Measurements from ENCODE around the gene OXCT2.

OXCT2 gene

DNA sequence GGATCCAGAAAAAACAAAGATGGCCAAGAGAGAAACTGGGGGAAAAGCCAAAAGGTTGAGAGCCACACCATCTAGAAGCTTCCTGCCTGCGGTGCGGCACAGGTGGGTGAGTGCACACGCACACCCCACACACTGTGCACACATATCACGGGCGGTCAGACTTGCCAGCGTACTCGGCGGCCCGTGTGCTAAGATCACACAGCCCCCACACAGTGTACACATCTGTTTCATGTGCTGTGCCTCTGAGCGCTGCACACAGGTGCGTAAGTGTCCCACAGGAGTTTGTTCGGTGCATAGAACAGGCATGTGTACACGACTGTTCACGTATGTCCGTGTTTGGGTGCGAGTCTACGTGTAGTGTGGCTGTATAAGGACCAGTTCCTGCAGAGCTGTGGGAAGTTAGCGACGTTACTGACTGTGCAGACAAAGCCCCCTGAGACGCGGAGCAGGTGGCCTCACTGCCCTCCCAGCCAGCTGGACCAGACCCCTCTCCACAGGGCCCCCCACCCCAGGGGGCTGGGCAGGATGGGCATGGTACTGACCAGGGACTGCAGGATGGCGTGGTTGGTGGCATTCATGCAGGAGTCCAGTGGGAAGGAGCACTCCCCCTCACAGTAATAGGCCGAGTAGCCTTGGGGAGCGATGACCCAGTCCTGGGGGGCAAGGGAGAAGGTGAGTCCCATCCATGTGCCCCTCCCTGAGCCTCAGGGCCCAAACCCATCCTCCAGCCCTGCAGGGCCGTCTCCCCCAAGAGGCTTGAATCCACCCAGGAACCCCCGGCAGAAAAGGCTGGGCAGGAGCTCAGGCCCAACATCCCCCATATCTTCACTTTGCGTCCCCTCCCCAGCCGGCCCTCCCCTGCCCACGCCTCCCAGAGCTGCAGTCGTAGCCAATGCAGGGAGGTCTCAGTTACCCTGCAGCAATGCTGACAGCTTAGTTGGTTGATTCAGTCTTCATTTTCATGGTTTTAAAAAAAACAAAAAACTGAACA lies 8.3 kb downstream of the OXCT2 start:
- DNase-seq, result no peak

DNA sequence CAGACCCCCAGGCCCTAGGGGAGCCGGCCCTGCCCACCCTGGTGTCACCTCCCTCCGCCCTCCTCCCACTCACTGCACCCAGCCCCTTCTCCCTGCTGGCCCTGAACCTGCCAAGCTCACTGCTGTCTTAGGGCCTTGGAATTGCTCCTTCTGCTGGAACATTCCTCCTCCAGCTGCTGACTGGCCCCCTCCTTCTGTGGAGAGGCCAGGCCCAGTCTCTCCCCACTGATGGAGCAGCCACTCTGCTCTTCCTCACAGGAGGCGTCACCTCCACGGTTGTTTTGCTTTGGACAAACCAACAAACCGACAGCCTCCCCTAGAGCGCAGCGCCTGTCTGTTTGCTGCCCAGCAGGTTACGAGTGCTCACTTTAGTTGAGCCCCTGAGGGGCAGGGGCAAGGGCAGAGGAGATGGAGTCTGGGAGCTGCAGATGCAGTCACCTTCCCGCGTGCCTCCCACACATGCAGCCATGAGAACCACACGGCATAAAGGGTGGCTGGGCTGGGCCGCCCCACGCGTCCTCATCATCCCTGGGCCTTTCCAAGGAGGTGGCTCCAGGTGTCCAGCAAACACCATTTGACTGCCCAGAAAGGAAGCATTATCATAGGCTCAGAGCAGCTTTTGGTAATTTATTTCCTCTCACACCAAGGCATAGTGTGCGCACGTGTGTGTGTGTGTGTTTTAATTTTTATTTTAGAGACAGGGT lies 9.4 kb downstream of the OXCT2 start:
- DNase-seq, result no peak

GRCh38 chr1:39761016-39761415 lies 10.1 kb downstream of the OXCT2 start:
- no peak for DNase-seq

- DNase-seq, result no peak
Observed at GRCh38 chr1:39760074-39761008, 10.8 kb downstream of the OXCT2 start.

DNA sequence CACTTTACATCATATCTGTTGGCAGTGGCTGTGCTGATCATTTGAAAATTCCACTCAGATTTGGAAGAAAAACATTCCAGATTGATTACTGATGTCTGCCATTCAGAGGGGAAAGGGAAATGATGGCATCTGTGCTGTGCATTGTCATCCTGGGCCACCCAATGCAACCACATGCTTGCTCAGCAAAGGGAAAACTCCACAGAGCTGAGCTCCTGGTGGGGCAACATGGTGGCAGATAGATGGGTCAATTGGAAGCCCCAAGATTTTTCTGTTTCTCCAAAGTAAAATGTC lies 11.8 kb downstream of the OXCT2 start:
- no peak for DNase-seq

GRCh38 chr1:39758556-39759435 lies 12.4 kb downstream of the OXCT2 start:
- DNase-seq, result no peak

GRCh38 chr1:39757501-39757900 lies 13.6 kb downstream of the OXCT2 start:
- no peak for DNase-seq

GRCh38 chr1:39755965-39756659 lies 15.0 kb downstream of the OXCT2 start:
- DNase-seq, result no peak

- DNase-seq, result peak; percentile 95
Observed at GRCh38 chr1:39754906-39755504, 16.1 kb downstream of the OXCT2 start.

- peak; percentile 100 for DNase-seq
Observed at GRCh38 chr1:39754026-39754570, 17.1 kb downstream of the OXCT2 start.

DNA sequence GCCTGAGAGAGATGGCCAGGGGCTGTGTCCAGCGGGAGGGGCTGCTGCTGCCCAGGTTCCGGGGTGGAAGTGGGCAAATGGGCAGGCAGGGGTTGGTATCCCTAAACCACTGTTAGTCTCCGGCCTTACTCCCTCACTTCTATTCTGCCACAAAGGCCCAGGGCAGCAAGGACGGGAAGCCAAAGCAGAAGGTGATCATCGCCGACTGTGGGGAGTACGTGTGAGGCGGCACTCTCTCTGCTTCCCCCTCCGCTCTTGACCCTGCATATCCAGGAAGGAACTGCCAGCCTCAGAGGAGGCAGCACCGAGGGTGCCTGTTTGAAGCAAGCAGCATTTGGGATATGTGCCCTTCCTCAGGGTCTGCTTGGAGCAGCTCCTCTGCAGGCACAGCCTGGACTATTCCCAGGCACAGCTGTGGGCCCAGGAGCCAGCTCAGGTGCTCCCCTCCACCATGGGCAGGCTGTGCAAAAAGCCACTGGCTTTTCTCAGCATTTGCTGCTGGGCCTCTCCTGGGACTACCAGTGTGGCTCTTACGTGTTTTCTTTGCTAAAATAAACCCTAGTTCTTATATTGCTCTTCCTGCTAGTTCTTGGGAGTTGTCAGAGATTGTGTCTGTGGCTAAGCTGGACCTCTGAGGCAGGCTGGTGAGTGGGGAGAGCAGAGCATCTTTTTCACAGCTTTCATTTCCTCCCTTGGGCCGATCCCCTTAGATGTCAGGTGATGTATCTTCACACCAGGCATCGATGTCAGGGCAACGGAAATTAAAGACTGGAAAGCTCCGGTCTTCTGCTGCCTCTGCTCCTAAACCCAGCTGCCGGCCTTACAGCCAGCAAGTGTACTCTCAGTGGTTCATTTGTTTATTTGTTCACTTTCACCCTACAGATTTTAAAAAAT lies 17.8 kb downstream of the OXCT2 start:
- peak; percentile 100 for DNase-seq

- no peak for DNase-seq
Observed at GRCh38 chr1:39752703-39753102, 18.4 kb downstream of the OXCT2 start.

DNA sequence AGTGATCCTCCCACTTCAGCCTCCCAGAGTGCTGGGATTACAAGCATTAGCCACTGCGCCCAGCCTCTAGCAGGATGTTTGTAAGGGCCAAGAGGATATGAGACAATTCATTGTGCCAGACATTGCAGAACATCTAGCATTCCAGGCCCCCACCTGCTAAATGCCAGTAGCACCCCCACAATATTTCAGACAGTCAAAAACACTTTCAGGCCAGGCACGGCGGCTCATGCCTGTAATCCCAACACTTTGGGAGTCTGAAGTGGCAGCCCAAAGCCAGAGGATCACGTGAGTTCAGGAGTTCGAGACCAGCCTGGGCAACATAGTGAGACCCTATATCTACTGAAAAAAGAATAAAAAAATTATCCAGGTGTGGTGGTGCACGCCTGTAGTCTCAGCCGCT lies 19.6 kb downstream of the OXCT2 start:
- DNase-seq, result no peak

DNA sequence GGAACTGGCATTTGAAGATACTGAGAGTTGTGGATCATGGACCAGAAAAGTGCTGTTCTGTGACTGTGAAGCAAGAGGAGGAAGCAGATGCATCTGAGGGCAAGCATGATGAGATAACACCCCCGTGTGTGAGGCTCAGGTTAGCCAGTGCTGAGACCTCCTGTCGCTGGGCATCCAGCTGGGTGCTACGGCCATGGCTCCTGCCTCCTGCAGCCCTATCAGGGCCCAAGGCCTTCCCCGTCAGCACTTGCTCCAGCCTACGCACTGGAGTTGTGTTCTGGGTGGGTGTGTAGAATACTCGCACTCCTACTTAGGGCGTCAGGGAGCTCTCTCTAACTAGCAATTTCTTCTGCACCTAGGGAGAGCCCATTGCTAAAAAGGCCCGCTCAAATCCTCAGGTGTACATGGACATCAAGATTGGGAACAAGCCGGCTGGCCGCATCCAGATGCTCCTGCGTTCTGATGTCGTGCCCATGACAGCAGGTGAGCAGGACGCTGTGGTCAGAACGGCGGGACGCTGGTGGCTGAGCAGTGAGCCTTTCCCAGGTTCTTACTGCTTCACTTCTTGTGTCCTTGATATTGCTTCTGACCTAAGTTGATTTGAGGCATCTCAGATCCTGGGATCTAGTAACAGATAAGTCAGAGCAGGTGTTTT lies 26.0 kb downstream of the OXCT2 start:
- DNase-seq, result no peak

DNA sequence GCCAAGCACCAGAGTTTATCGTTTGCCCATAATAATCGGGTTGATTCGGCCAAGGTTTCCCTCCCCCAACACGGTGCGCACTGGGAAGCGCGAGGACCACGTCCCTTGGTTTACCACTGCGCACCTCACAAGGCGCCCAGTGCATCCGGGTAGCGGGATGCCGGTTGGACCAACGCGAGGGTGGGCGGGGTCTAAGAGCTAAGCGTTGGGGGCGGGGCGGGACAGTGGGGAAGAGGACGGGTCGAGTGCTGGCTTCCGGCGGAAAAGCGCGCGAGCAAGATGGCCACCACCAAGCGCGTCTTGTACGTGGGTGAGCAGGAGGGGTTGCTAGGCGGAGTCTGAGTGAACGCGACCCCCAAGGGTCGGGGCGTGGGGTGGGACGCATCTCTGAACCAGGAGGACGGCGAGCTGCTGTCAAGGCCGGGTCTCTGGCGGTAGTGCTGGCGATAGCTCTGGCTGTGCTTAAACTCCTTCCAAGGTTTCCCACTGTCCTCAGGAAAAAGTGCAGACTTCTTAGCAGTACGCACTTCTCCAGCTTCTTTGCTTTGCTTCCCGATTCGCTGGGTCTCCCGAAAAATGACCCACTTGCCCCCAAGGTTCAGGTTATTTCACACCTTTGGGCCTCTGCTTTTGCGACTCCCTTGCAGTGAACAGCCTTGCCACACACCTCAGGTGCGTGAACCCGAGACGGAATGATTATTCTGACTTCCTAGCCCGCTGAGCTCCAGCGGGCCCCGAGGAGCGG lies 32.4 kb downstream of the OXCT2 start, which contains the start of gene PPIE:
Gene PPIE, plus strand, starts transcription at position 261 of the 745 bp plus-strand sequence. Its CDS starts 19 bp downstream, at position 280.
- peak; percentile 99 for DNase-seq

DNA sequence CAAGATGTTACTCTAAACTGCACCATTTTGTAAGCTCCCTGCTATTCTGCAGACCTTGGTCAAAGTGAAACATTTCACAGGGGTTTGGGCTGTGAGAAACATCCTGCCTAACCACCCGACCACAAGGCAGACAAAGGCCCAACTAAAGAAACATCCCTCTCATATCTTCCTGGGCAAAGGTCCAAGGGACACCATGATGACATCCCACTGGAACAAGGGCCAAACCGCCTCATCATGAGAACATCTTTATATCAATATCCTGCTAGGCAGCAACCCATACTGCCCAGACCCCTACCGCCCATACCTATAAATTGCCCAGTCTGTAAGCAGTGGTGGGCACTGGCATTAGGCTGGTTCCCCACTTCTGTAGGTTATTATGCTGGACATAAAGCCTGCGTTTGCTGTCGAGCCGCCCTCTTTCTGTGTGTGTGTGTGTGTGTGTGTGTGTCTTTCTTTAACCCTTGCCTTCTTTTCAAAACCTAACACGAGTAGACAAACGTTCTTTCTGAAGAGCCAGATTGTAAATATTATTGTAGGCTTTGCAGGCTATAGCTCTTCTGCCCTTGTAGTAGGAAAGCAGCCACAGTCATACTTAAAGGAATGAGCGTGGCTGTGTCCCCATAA lies 33.5 kb downstream of the OXCT2 start:
- no peak for DNase-seq

GRCh38 chr1:39735731-39736130 lies 35.4 kb downstream of the OXCT2 start:
- DNase-seq, result no peak

DNA sequence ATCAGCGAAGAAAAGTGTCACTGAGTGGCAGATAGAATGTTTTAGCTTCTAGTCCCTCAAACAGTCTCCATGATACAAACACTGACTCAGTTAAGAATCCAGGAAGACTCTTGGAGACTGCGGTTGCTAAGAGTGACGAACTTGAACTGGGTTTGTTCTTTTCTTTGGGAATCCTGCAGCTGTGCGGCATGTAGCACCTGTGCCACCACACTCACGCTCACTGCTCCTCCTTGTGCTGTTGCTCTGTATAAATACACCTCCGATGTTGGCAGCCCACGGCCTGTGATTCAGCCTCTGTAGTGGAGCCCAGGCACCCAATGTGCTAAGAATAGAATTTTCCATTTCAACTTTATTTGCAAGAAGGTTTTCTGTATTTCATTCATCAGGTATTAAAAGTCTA lies 38.0 kb downstream of the OXCT2 start:
- DNase-seq, result no peak
